Measurements from ENCODE around the gene VPS16.

- TF ChIP-seq POLR2A (IDR thresholded peaks at IDR 0.05; ENCODE audit: low read length) (no peak), GATA1 (IDR thresholded peaks at IDR 0.05; ENCODE audit: low read depth, low read length) (no peak)
Measured at GRCh38 chr20:2829376-2829775, 11.2 kb upstream of the VPS16 start.
